ENCODE measurements around the gene ZNF557. TPM values are rescaled to one million over a fixed set of nuclear protein-coding genes. Genes with fewer than 3 reads are reported as not detected.

ZNF557 gene
- total RNA-seq, 1 experiment from 2014 or later: 6.3 TPM

GRCh38 chr19:7117248-7117647 lies 47.7 kb downstream of the ZNF557 start:
- no peaks in the 10 kb centered on the region for H3K9me3 Mint-ChIP-seq (ENCODE audit: low read depth, unreplicated experiment)
- intact Hi-C loops (cut with micrococcal nuclease; ENCODE audit: unreplicated experiment): no loop called here
- no peaks in the 10 kb centered on the region for H3K4me1 Mint-ChIP-seq (ENCODE audit: low read depth, unreplicated experiment)
- peaks cover under 1% of the 10 kb centered on the region for H3K36me3 Mint-ChIP-seq (ENCODE audit: insufficient read depth, unreplicated experiment)
- DNase-seq: no peak
- no peak overlapping the region for H3K4me3 Mint-ChIP-seq (ENCODE audit: low read depth, unreplicated experiment)
- no peak for TF ChIP-seq CTCF (IDR thresholded peaks at IDR 0.05; ENCODE audit: unreplicated experiment)
- no peak overlapping the region for H3K27ac Mint-ChIP-seq (ENCODE audit: unreplicated experiment)
- no peaks in the 10 kb centered on the region for H3K27me3 Mint-ChIP-seq (ENCODE audit: unreplicated experiment)
- BruUV-seq (replicated peaks): no TSS peak
- CTCF ChIA-PET: no interaction called here

GRCh38 chr19:7119582-7119981 lies 50.1 kb downstream of the ZNF557 start:
- no peak overlapping the region for H3K4me3 Mint-ChIP-seq (ENCODE audit: low read depth, unreplicated experiment)
- no peaks in the 10 kb centered on the region for H3K4me1 Mint-ChIP-seq (ENCODE audit: low read depth, unreplicated experiment)
- no peak for DNase-seq
- CTCF ChIA-PET: no interaction called here
- BruUV-seq (replicated peaks): no TSS peak
- H3K36me3 Mint-ChIP-seq (ENCODE audit: insufficient read depth, unreplicated experiment): peaks cover 4% of the 10 kb centered on the region
- H3K9me3 Mint-ChIP-seq (ENCODE audit: low read depth, unreplicated experiment): peaks cover under 1% of the 10 kb centered on the region
- no peaks in the 10 kb centered on the region for H3K27me3 Mint-ChIP-seq (ENCODE audit: unreplicated experiment)
- TF ChIP-seq CTCF (IDR thresholded peaks at IDR 0.05; ENCODE audit: unreplicated experiment): no peak
- intact Hi-C loops (cut with micrococcal nuclease; ENCODE audit: unreplicated experiment): no loop called here
- no peak overlapping the region for H3K27ac Mint-ChIP-seq (ENCODE audit: unreplicated experiment)

GRCh38 chr19:7120499-7120898 lies 51.0 kb downstream of the ZNF557 start:
- Mint-ChIP-seq H3K27me3 (ENCODE audit: unreplicated experiment) (no peaks in the 10 kb centered on the region), H3K9me3 (ENCODE audit: low read depth, unreplicated experiment) (peaks cover 4% of the 10 kb centered on the region), H3K4me3 (ENCODE audit: low read depth, unreplicated experiment) (no peak overlapping the region), H3K36me3 (ENCODE audit: insufficient read depth, unreplicated experiment) (peaks cover 4% of the 10 kb centered on the region), H3K4me1 (ENCODE audit: low read depth, unreplicated experiment) (no peaks in the 10 kb centered on the region), H3K27ac (ENCODE audit: unreplicated experiment) (no peak overlapping the region)
- CTCF ChIA-PET: interaction anchor here (0.6 kb wide), 1 partner anchor 26 kb away, joined by 3 read pairs; no protein-coding TSS in a partner anchor
- DNase-seq: no peak
- TF ChIP-seq CTCF (IDR thresholded peaks at IDR 0.05; ENCODE audit: unreplicated experiment): no peak
- intact Hi-C loops (cut with micrococcal nuclease; ENCODE audit: unreplicated experiment): no loop called here
- BruUV-seq (replicated peaks): no TSS peak

GRCh38 chr19:7122701-7123100 lies 53.2 kb downstream of the ZNF557 start:
- no peak for DNase-seq
- H3K36me3 Mint-ChIP-seq (ENCODE audit: insufficient read depth, unreplicated experiment): peaks cover 4% of the 10 kb centered on the region
- H3K4me3 Mint-ChIP-seq (ENCODE audit: low read depth, unreplicated experiment): no peak overlapping the region
- peaks cover 5% of the 10 kb centered on the region for H3K9me3 Mint-ChIP-seq (ENCODE audit: low read depth, unreplicated experiment)
- CTCF ChIA-PET: no interaction called here
- no peaks in the 10 kb centered on the region for H3K27me3 Mint-ChIP-seq (ENCODE audit: unreplicated experiment)
- intact Hi-C loops (cut with micrococcal nuclease; ENCODE audit: unreplicated experiment): no loop called here
- BruUV-seq (replicated peaks): no TSS peak
- H3K27ac Mint-ChIP-seq (ENCODE audit: unreplicated experiment): no peak overlapping the region
- no peak for TF ChIP-seq CTCF (IDR thresholded peaks at IDR 0.05; ENCODE audit: unreplicated experiment)
- H3K4me1 Mint-ChIP-seq (ENCODE audit: low read depth, unreplicated experiment): no peaks in the 10 kb centered on the region

Measured in Calu3 (cell line).